ENCODE data around the gene IVD. TPM values are rescaled to one million over a fixed set of nuclear protein-coding genes. Genes with fewer than 3 reads are reported as not detected.
A peak's percentile ranks its signal among the peaks of the same experiment; 100 is the strongest.

Gene IVD
- total and polyA plus RNA-seq, 2 of the 4 experiments (the other 2 are of a cell fraction) = 31.7 to 41.1 TPM

- Histone ChIP-seq H3K79me1 (ENCODE audit: low read depth in 1 of 2, low read length in 2 of 2) (peaks cover 35 to 83% of the 10 kb centered on the region in 2 experiments), H4K8ac (ENCODE audit: low read depth in 2 of 2, low read length in 2 of 2) (no peak overlapping the region), H3K27ac (ENCODE audit: insufficient read depth, low read length) (no peak overlapping the region), H4K91ac (ENCODE audit: insufficient read depth, low read depth, low read length) (no peak overlapping the region), H4K20me1 (ENCODE audit: insufficient read depth, low read length) (peaks cover 78% of the 10 kb centered on the region), H2BK5ac (ENCODE audit: low read depth, low read length, poor library complexity, severe bottlenecking) (no peak overlapping the region), H3K9ac (ENCODE audit: low read depth, low read length) (no peak overlapping the region), H2BK120ac (ENCODE audit: low read depth, low read length) (no peak overlapping the region), H3K18ac (ENCODE audit: low read depth, low read length) (no peak overlapping the region), H3K23ac (ENCODE audit: low read depth, low read length) (no peak overlapping the region), H3K4me2 (ENCODE audit: low read depth, low read length) (no peak overlapping the region), H2BK15ac (ENCODE audit: low read depth, low read length) (no peak overlapping the region), H3K9me1 (ENCODE audit: insufficient read depth, low read length) (peaks cover 24% of the 10 kb centered on the region), H3K14ac (replicated peaks; ENCODE audit: low read depth, low read length) (no peak overlapping the region), H3K4ac (ENCODE audit: low read depth, low read length) (peak overlapping the region; percentile 12; the same call in 1 of the 2 replicates), H3K4me3 (ENCODE audit: insufficient read depth, low read depth, low read length) (no peak overlapping the region), H3K4me1 (ENCODE audit: control insufficient read depth, insufficient read depth, low read length) (peaks cover 12% of the 10 kb centered on the region), H2AK9ac (replicated peaks; ENCODE audit: low read depth, low read length, poor library complexity) (no peak overlapping the region), H3K9me3 (ENCODE audit: control insufficient read depth, insufficient read depth, low read length) (no peaks in the 10 kb centered on the region), H3K36me3 (ENCODE audit: control insufficient read depth, insufficient read depth, low read length) (no peaks in the 10 kb centered on the region), H2AFZ (replicated peaks; ENCODE audit: low read length, poor library complexity) (no peak overlapping the region), H3K27me3 (ENCODE audit: control insufficient read depth, insufficient read depth, low read length) (no peaks in the 10 kb centered on the region), H4K5ac (ENCODE audit: low read depth, low read length) (no peak overlapping the region), H2BK20ac (ENCODE audit: low read depth, low read length) (no peak overlapping the region), H3K56ac (ENCODE audit: extremely low read depth, insufficient read depth, low read length) (no peak overlapping the region), H2AK5ac (ENCODE audit: low read depth, low read length) (no peak overlapping the region)
- no peak for TF ChIP-seq MXI1 (IDR thresholded peaks at IDR 0.05; ENCODE audit: borderline replicate concordance, low read depth, low read length)
- in situ Hi-C loops (cut with MboI; ENCODE audit: low sequenced_read_pairs) = no loop called here
- intact Hi-C loops (cut with micrococcal nuclease) = no loop called here
- dilution Hi-C loops (cut with HindIII; ENCODE audit: low sequenced_read_pairs, unreplicated experiment) = no loop called here
- no peak for DNase-seq
- 100% methylated on average over 1 of the region's 2 CpGs; no CpG with 5 or more reads in 1 of the 2 experiments for WGBS, 2 experiments (ENCODE audit: extremely low coverage in 2 of 2, insufficient read length in 1 of 2)
- BruUV-seq (replicated peaks) = no TSS peak
- CTCF ChIA-PET = no interaction called here
- ATAC-seq (ENCODE audit: low read depth) = no peak
- POLR2A ChIA-PET (ENCODE audit: unreplicated experiment) = no interaction called here
These were observed 44.5 kb downstream of the IVD start for GRCh38 chr15:40450047-40450446.

Measured in IMR-90 (cell line).